Lung (tissue), 12 donors: ENCODE measurements around the gene RIIAD1. TPM values are rescaled to one million over a fixed set of nuclear protein-coding genes. Genes with fewer than 3 reads are reported as not detected.
A peak's percentile ranks its signal among the peaks of the same experiment; 100 is the strongest.

Experiments
- ATAC-seq: fragments of 200-7000 bp; cut with Tn5 transposase; one replicate; pipeline ENCODE4 v1.9.1; 2020; ENCODE audit warnings: moderate number of reproducible peaks; ENCODE audit not compliant: insufficient read depth, low FRiP score
- DNase-seq, 3 donors: peaks; one replicate each; pipeline ENCODE4 v3.0.0-alpha.2; 2013 to 2017
- H3K27ac ChIP-seq, 2 donors: one replicate each; pipeline ENCODE4 v1.5.1; 2013; ENCODE audit warnings: mild to moderate bottlenecking in 2 of 2, moderate library complexity in 2 of 2, control low read depth in 1 of 2, inconsistent platforms in 1 of 2, low read depth in 1 of 2, low read length in 1 of 2
- H3K27me3 ChIP-seq, 3 donors: one replicate each; pipeline ENCODE4 v1.5.1; 2013; ENCODE audit warnings: low read length in 2 of 3; ENCODE audit not compliant: control insufficient read depth in 3 of 3, insufficient read depth in 3 of 3
- H3K36me3 ChIP-seq, 4 donors: one replicate each; pipeline ENCODE4 v1.5.1; 2013; ENCODE audit warnings: low read length in 4 of 4, mild to moderate bottlenecking in 1 of 4, moderate library complexity in 1 of 4; ENCODE audit not compliant: control insufficient read depth in 4 of 4, insufficient read depth in 4 of 4
- H3K4me1 ChIP-seq, 5 donors: one replicate each; pipeline ENCODE4 v1.5.1; 2013; ENCODE audit warnings: low read length in 5 of 5, mild to moderate bottlenecking in 2 of 5, moderate library complexity in 1 of 5; ENCODE audit not compliant: control insufficient read depth in 5 of 5, insufficient read depth in 5 of 5
- H3K4me3 ChIP-seq: one replicate; pipeline ENCODE4 v1.5.1; 2013; ENCODE audit warnings: mild to moderate bottlenecking, control low read depth, moderate library complexity
- H3K9ac ChIP-seq, 2 donors: one replicate each; pipeline ENCODE4 v1.5.1; 2013; ENCODE audit warnings: low read length in 2 of 2, control low read depth in 1 of 2; ENCODE audit not compliant: insufficient read depth in 1 of 2
- H3K9me3 ChIP-seq, 4 donors: one replicate each; pipeline ENCODE4 v1.5.1; 2013; ENCODE audit warnings: low read length in 3 of 4, mild to moderate bottlenecking in 1 of 4, moderate library complexity in 1 of 4; ENCODE audit not compliant: control insufficient read depth in 4 of 4, insufficient read depth in 3 of 4
- WGBS, 2 donors: extraction: QIAGEN DNeasy Blood & Tissue Kit; methylation state at CpG; one replicate each; pipeline ENCODE4 v1.1.7; 2013; 5-methylcytosine and 5-hydroxymethylcytosine counted together
- polyA plus RNA-seq, 2 donors: library from polyadenylated mRNA; stranded (reverse); fragments of 200-250 nt; gene quantifications; one replicate each; pipeline ENCODE4 v1.2.1, GENCODE V29; 2013
- total RNA-seq, 2 donors: library from RNA; depleted of rRNA in 1 of 2; stranded (reverse); fragments of >200 nt in 1 of 2; gene quantifications; one replicate each; pipeline ENCODE4 v1.2.1, GENCODE V29; 2014 to 2021
- TF ChIP-seq, protein P1 (sequence below): IDR thresholded peaks from 2 replicates; pipeline ENCODE4 v1.5.1; 2012; ENCODE audit warnings: mild to moderate bottlenecking; ENCODE audit errors: control extremely low read depth, extremely low read depth
- donor health status: control.
- donor health status: control.
- donor health status: Bipolar disorder and iron deficiency.
- donor health status: healthy.
- donor health status: DM: yes; HTN: yes; CAD: no.

RIIAD1 gene
- total and polyA plus RNA-seq, 4 donors, result 8.6 to 17.1 (median 9.1) TPM

DNA sequence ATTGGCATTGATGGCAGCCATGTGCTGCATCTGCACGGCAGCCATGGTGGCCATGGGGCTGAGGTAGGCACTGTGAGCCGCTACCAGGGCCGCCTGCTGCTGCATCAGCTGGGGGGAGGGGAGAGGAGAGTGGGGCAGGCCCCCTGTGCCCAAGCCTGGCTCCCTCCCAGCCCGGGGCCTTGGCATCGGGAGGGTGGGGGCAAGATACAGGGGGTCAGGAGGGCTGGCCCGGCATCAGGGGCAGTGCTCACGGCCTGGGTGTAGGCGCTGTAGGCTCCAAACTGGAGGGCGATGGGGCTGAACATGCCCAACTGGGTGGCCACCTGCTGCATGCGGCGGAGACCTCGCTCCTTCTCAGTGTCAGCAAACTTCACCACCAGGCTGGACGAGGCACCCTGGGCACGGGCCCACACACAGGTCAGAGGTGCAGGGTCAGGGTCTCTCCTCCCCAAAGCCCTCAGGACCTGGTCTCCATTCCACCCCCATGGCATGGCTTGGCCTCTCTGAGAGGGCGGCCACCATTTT is 13.7 kb upstream of the RIIAD1 start:
- no peak overlapping the region for H3K27ac ChIP-seq
- no peak overlapping the region for H3K9ac ChIP-seq
- TF ChIP-seq, protein P1, sequence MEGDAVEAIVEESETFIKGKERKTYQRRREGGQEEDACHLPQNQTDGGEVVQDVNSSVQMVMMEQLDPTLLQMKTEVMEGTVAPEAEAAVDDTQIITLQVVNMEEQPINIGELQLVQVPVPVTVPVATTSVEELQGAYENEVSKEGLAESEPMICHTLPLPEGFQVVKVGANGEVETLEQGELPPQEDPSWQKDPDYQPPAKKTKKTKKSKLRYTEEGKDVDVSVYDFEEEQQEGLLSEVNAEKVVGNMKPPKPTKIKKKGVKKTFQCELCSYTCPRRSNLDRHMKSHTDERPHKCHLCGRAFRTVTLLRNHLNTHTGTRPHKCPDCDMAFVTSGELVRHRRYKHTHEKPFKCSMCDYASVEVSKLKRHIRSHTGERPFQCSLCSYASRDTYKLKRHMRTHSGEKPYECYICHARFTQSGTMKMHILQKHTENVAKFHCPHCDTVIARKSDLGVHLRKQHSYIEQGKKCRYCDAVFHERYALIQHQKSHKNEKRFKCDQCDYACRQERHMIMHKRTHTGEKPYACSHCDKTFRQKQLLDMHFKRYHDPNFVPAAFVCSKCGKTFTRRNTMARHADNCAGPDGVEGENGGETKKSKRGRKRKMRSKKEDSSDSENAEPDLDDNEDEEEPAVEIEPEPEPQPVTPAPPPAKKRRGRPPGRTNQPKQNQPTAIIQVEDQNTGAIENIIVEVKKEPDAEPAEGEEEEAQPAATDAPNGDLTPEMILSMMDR, result no peak
- H3K27me3 ChIP-seq, result peaks cover 0 to 1% (median 0%) of the 10 kb centered on the region in 3 donors
- ATAC-seq (no peak), DNase-seq (no peak)
- 92 to 98% methylated on average over 15 of the region's 15 CpGs for WGBS, 2 donors
- no peaks in the 10 kb centered on the region for H3K36me3 ChIP-seq
- H3K4me3 ChIP-seq, result no peak overlapping the region
- peaks cover 0 to 2% (median 0%) of the 10 kb centered on the region in 4 donors for H3K9me3 ChIP-seq
- H3K4me1 ChIP-seq, result peaks cover 0 to 1% (median 0%) of the 10 kb centered on the region in 5 donors

DNA sequence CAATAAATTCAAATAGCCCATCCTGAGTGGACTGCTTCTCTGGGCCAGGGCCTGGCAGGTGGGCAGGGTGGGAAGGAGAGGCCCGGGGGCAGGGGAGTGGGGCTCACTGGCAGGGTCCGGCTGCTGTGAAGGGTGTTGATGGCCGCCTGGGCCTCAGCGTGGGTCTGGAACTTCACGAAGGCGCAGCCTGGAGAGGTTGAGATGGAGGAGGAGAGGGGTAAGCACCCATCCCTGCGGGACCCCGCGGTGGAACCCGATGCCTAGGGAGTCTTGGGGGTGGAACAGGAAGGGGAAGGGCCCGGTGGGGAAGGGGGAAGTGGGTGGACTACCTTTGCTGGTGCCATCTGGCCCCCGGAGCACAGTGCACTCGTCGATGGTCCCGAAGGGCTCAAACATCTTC is 12.4 kb upstream of the RIIAD1 start:
- Histone ChIP-seq H3K36me3 (no peaks in the 10 kb centered on the region), H3K4me3 (no peak overlapping the region), H3K9me3 (peaks cover 0 to 2% (median 0%) of the 10 kb centered on the region in 4 donors), H3K27ac (no peak overlapping the region), H3K9ac (no peak overlapping the region), H3K4me1 (peaks cover 0 to 9% (median 0%) of the 10 kb centered on the region in 5 donors), H3K27me3 (peaks cover 0 to 3% (median 0%) of the 10 kb centered on the region in 3 donors)
- TF ChIP-seq, protein P1, result no peak
- no peak for ATAC-seq
- no peak for DNase-seq
- 77 to 78% methylated on average over 15 of the region's 15 CpGs for WGBS, 2 donors

DNA sequence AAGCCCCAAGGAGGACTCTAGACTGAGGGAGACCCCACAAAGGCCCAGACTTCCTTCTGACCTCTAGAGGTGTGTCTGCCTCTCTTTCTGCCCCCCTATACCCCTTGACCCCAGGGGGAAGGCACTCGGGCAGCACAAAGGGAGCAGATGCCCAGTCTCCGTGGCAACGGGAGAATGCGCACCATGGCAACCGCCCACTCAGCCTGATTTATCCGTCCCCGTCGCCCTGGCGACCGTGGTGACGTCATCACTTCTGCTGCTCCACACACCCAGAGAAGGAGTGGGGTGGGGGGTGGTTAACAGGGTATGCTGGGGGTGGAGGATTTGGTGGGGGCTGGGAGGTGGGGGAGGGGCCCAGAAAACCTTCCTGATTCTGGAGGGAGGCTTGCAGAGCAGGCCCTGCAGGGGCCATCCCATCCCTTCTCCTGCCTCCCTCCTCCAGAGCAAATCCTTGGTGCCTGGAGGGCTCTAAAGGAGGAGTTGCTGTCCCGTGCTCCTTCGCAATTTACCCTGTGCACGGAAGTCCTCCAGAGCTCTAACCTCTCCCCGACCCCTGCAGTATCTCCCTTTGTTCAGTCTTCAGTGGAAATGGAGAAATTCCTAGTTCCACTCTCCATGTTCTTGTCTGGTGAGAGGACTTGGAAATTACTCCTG is 11.0 kb upstream of the RIIAD1 start:
- H3K9ac ChIP-seq, result no peak overlapping the region
- H3K4me1 ChIP-seq, result peaks cover 0 to 9% (median 0%) of the 10 kb centered on the region in 5 donors
- ATAC-seq (no peak), DNase-seq (peak in 2 of 3 donors; percentile 30 to 54)
- no peak overlapping the region for H3K27ac ChIP-seq
- TF ChIP-seq, protein P1, result no peak
- H3K36me3 ChIP-seq, result no peaks in the 10 kb centered on the region
- peaks cover 0 to 2% (median 0%) of the 10 kb centered on the region in 4 donors for H3K9me3 ChIP-seq
- peaks cover 0 to 3% (median 0%) of the 10 kb centered on the region in 3 donors for H3K27me3 ChIP-seq
- H3K4me3 ChIP-seq, result no peak overlapping the region
- 56 to 61% methylated on average over 15 of the region's 15 CpGs for WGBS, 2 donors
